Measurements from ENCODE around the gene HDGFL3. TPM values are rescaled to one million over a fixed set of nuclear protein-coding genes. Genes with fewer than 3 reads are reported as not detected.
A peak's percentile ranks its signal among the peaks of the same experiment; 100 is the strongest.

HDGFL3 gene
- total and polyA plus RNA-seq, 7 donors, result 2.6 to 10.4 (median 4.8) TPM

DNA sequence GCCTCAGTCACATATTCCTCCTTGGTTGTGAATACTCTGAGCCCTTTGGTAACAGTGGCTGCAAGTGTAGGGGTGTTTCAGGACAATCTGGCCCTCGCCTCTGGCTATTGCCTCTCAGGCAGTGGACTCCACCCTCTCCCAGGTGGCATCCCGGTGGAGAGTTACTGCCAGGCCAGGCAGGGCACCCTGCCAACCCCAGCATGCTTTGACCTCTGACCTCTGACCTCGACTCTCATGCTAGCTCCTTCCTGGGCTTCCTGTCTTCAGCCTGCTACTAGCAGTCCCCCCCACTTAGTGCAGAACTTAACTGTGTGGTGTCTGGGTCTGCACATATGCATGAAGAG is 94.7 kb downstream of the HDGFL3 start:
- ATAC-seq (no peak), DNase-seq (peak in 1 of 2 donors; percentile 18)
- 31 to 44% (median 39%) methylated on average over 3 of the region's 3 CpGs for WGBS, 3 donors
- Histone ChIP-seq H3K27me3 (ENCODE audit: insufficient read depth in 3 of 3, low read length in 2 of 3) (no peaks in the 10 kb centered on the region), H3K36me3 (ENCODE audit: insufficient read depth in 1 of 2, low read depth in 1 of 2) (peaks cover 0 to 38% of the 10 kb centered on the region in 2 donors), H3K27ac (no peak overlapping the region), H3K4me1 (peaks cover 11% of the 10 kb centered on the region), H3K4me3 (no peak overlapping the region), H3K9me3 (no peaks in the 10 kb centered on the region)
- TF ChIP-seq, protein P1, sequence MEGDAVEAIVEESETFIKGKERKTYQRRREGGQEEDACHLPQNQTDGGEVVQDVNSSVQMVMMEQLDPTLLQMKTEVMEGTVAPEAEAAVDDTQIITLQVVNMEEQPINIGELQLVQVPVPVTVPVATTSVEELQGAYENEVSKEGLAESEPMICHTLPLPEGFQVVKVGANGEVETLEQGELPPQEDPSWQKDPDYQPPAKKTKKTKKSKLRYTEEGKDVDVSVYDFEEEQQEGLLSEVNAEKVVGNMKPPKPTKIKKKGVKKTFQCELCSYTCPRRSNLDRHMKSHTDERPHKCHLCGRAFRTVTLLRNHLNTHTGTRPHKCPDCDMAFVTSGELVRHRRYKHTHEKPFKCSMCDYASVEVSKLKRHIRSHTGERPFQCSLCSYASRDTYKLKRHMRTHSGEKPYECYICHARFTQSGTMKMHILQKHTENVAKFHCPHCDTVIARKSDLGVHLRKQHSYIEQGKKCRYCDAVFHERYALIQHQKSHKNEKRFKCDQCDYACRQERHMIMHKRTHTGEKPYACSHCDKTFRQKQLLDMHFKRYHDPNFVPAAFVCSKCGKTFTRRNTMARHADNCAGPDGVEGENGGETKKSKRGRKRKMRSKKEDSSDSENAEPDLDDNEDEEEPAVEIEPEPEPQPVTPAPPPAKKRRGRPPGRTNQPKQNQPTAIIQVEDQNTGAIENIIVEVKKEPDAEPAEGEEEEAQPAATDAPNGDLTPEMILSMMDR (IDR thresholded peaks at IDR 0.05), result no peak
- intact Hi-C loops (cut with DNase I), result no loop called here

DNA sequence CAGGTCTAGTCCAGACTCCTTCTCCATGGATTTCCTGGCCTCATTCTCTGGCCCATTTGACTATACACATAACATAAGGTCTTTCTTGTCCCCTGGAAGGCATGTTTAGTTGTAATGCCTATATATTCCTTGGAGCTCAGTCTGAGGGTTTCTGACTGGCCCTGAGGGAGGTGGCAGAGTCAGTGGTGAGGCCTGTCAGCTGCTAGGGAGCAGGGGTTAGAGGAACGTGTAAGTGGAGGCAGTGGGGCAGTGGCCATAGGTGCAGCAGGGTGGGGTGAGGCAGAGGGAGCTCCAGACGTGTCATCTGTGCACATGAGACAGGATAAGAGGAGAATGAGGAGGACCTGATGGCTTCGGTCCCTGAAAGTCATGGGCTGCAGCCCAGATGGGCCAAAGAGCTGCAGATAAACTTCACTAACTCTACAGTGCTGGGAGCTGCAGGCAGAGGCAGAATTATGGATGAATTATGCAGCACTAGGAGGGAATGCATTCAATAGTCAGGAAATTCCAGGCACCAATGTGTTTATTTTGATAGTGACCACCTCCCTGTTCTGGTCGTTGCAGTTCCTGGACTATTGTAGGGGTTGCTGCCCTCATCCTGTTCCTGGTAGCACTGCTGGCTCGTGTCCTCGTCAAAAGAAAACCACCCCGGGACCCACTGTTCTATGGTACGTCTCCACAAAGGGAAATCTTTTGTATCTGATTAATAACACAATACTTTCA is 95.2 kb downstream of the HDGFL3 start:
- ATAC-seq (no peak), DNase-seq (no peak)
- Histone ChIP-seq H3K27ac (no peak overlapping the region), H3K4me3 (no peak overlapping the region), H3K9me3 (no peaks in the 10 kb centered on the region), H3K4me1 (peaks cover 11% of the 10 kb centered on the region), H3K27me3 (ENCODE audit: insufficient read depth in 3 of 3, low read length in 2 of 3) (no peaks in the 10 kb centered on the region), H3K36me3 (ENCODE audit: insufficient read depth in 1 of 2, low read depth in 1 of 2) (peaks cover 0 to 38% of the 10 kb centered on the region in 2 donors)
- intact Hi-C loops (cut with DNase I), result no loop called here
- TF ChIP-seq, protein P1 (IDR thresholded peaks at IDR 0.05), result no peak
- 46 to 58% (median 55%) methylated on average over 8 of the region's 8 CpGs for WGBS, 3 donors

DNA sequence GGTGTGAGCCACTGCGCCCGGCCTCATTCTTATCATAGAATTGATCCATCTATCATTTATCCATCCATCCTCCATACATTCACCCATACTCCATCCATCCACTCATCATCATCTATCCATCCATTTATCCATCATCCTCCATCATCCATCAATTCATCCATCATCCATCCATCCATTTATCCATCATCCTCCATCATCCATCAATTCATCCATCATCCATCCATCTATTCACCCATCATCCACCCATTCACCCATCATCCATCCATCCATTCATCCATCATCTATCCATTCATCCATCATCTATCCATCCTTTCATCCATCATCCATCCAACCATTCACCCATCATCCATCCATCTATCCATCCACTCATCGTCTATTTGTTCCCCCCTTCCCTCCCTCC is 96.5 kb downstream of the HDGFL3 start:
- TF ChIP-seq, protein P1 (IDR thresholded peaks at IDR 0.05), result no peak
- H3K9me3 ChIP-seq, result no peaks in the 10 kb centered on the region
- no peak for ATAC-seq
- H3K27ac ChIP-seq, result no peak overlapping the region
- no peak overlapping the region for H3K4me3 ChIP-seq
- peaks cover 14% of the 10 kb centered on the region for H3K4me1 ChIP-seq
- H3K36me3 ChIP-seq (ENCODE audit: insufficient read depth in 1 of 2, low read depth in 1 of 2), result peaks cover 0 to 32% of the 10 kb centered on the region in 2 donors
- H3K27me3 ChIP-seq (ENCODE audit: insufficient read depth in 3 of 3, low read length in 2 of 3), result no peaks in the 10 kb centered on the region
- WGBS, 3 donors, result 97 to 98% (median 98%) methylated on average over 3 of the region's 3 CpGs
- intact Hi-C loops (cut with DNase I), result no loop called here
- DNase-seq, result no peak

DNA sequence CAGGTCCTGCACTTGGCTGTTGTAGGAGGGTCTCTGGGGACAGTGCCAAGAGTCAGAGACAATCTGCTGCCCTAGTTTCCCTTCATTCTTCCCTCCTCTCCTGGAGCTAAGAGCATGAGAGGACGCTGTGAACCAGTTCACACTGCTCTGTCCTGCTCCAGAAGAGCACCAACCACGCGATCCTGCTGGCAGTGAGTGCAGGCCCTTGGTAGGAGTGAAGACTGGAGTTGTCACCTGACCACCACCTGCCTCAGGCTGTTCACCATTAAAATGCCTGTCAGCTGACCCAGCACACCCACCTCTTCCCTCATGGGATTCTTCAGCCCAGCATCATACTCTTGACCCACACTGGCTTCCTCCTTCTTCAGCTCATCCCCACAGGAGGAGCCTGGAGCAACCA is 97.2 kb downstream of the HDGFL3 start:
- DNase-seq, result no peak
- Histone ChIP-seq H3K4me1 (peaks cover 14% of the 10 kb centered on the region), H3K36me3 (ENCODE audit: insufficient read depth in 1 of 2, low read depth in 1 of 2) (peaks cover 0 to 25% of the 10 kb centered on the region in 2 donors), H3K9me3 (no peaks in the 10 kb centered on the region), H3K4me3 (no peak overlapping the region), H3K27me3 (ENCODE audit: insufficient read depth in 3 of 3, low read length in 2 of 3) (no peaks in the 10 kb centered on the region), H3K27ac (no peak overlapping the region)
- ATAC-seq, result no peak
- intact Hi-C loops (cut with DNase I), result no loop called here
- TF ChIP-seq, protein P1 (IDR thresholded peaks at IDR 0.05), result no peak
- WGBS, 3 donors, result 65 to 75% (median 65%) methylated on average over 3 of the region's 3 CpGs

DNA sequence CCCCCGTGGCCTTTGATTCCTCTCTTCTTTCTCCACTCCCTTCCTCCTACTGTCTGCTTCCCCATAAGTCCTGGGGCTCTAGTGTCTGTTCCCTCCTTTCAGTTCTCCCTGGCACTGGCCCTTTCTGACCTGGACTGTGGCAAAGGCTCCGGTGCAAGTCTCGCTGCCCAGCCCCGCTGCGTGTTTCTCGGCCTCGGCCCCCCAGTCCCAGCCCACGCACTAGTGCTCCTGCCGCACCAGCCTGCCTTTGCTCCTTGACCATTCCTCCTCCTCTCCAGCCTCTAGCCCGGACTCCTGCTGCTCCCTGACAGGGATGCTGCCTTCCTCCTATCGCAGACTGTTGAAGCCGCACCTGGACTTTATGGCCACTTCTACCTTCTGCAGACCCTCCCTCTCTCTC is 98.1 kb downstream of the HDGFL3 start:
- 83 to 90% (median 88%) methylated on average over 12 of the region's 12 CpGs for WGBS, 3 donors
- no peak overlapping the region for H3K27ac ChIP-seq
- DNase-seq, result no peak
- ATAC-seq, result no peak
- intact Hi-C loops (cut with DNase I), result loop anchor here (5.0 kb wide), 2 partner anchors 42 to 97 kb away; partner anchors contain the start of genes BTBD1 (in 2 of the 2) and C15orf40 (in 1 of the 2)
- no peaks in the 10 kb centered on the region for H3K9me3 ChIP-seq
- H3K4me1 ChIP-seq, result peaks cover 14% of the 10 kb centered on the region
- H3K27me3 ChIP-seq (ENCODE audit: insufficient read depth in 3 of 3, low read length in 2 of 3), result no peaks in the 10 kb centered on the region
- TF ChIP-seq, protein P1 (IDR thresholded peaks at IDR 0.05), result no peak
- H3K4me3 ChIP-seq, result no peak overlapping the region
- peaks cover 0 to 16% of the 10 kb centered on the region in 2 donors for H3K36me3 ChIP-seq (ENCODE audit: insufficient read depth in 1 of 2, low read depth in 1 of 2)
